BJ (cell line): ENCODE results near the gene TRAF7. TPM values are rescaled to one million over a fixed set of nuclear protein-coding genes. Genes with fewer than 3 reads are reported as not detected.
"Not testable (repeated sequence)": the region's sequence is repeated elsewhere in the genome, so short reads cannot be mapped to it uniquely, and the experiment has no call there.

Experiments used
- CTCF ChIA-PET: fragments of 350-600 bp; formaldehyde crosslinking; extraction: SDS; loops from one replicate; lab custom pipeline; 2021; ENCODE audit warnings: antibody characterized with exemption, inconsistent platforms; lab: Yijun Ruan, JAX
- POLR2A ChIA-PET: fragments of 300-600 bp; sonication (Branson Sonifier 250); formaldehyde crosslinking; extraction: SDS; loops from one replicate; lab custom pipeline; 2021; ENCODE audit warnings: antibody characterized with exemption; lab: Charles Lee
- DNase-seq: peaks from one replicate; pipeline ENCODE4 v3.0.0-alpha.2; 2011; ENCODE audit warnings: low read depth
- H3K27me3 ChIP-seq: 2 replicates; pipeline ENCODE4 v1.6.0; 2011; ENCODE audit warnings: low read length; ENCODE audit not compliant: control insufficient read depth, insufficient read depth
- H3K36me3 ChIP-seq: 2 replicates; pipeline ENCODE4 v1.5.1; 2011; ENCODE audit warnings: low read length; ENCODE audit not compliant: control insufficient read depth, insufficient read depth
- H3K4me3 ChIP-seq: 2 replicates; pipeline ENCODE4 v1.5.1; 2011; ENCODE audit warnings: low read depth, mild to moderate bottlenecking, control low read depth, low read length
- CTCF ChIP-seq: IDR thresholded peaks from 2 replicates; pipeline ENCODE4 v1.5.1; 2011; ENCODE audit warnings: low read depth, mild to moderate bottlenecking, control low read depth, inconsistent platforms, low read length, moderate library complexity; ENCODE audit not compliant: insufficient read depth
- polyA minus RNA-seq: library from RNA; depleted of rRNA, polyadenylated mRNA; stranded (reverse); fragments of >200 nt; gene quantifications from 2 replicates; pipeline ENCODE4 v1.2.3, GENCODE V29; 2011; rRNA and poly(A)+ RNA removed
- polyA plus RNA-seq: library from polyadenylated mRNA; depleted of rRNA; stranded (reverse); fragments of >200 nt; gene quantifications from 2 replicates; pipeline ENCODE4 v1.2.3, GENCODE V29; 2011; rRNA removed

Gene TRAF7
- polyA plus RNA-seq: 37.0 and 68.1 TPM in 2 replicates
- polyA minus RNA-seq: 58.9 and 76.8 TPM in 2 replicates

GRCh38 chr16:2155091-2155950 lies at the start of gene TRAF7:
TSS of gene TRAF7 (plus strand) at chr16:2155782. CDS start at chr16:2163921, 8,139 bp downstream.
- H3K27me3 ChIP-seq: no peaks in the 10 kb centered on the region
- H3K36me3 ChIP-seq: peaks cover 20% of the 10 kb centered on the region
- ChIA-PET CTCF (interaction anchor here (0.8 to 1.4 kb wide), 4 partner anchors 8 to 133 kb away, joined by 3 to 5 read pairs (median 4); no protein-coding TSS in a partner anchor), POLR2A (interaction anchor here (0.5 to 1.8 kb wide), 15 partner anchors 19 to 735 kb away, joined by 3 to 22 read pairs (median 6); partner anchors contain the start of genes NTHL1, PGP, PKD1 and RPS2)
- TF ChIP-seq CTCF: no peak
- peak within 1 kb of the TSS; percentile 87 for H3K4me3 ChIP-seq
- DNase-seq: peak; percentile 100

- POLR2A ChIA-PET, DNase-seq, CTCF ChIA-PET, H3K27me3 ChIP-seq, H3K4me3 ChIP-seq: not testable (repeated sequence)
- peaks cover 22% of the 10 kb centered on the region for H3K36me3 ChIP-seq
These were observed 49.4 kb upstream of the TRAF7 start for GRCh38 chr16:2106211-2106610.

GRCh38 chr16:2107121-2107790 lies 48.3 kb upstream of the TRAF7 start:
- H3K27me3 ChIP-seq, H3K4me3 ChIP-seq, POLR2A ChIA-PET, DNase-seq, CTCF ChIA-PET: not testable (repeated sequence)
- H3K36me3 ChIP-seq: peaks cover 21% of the 10 kb centered on the region

DNA sequence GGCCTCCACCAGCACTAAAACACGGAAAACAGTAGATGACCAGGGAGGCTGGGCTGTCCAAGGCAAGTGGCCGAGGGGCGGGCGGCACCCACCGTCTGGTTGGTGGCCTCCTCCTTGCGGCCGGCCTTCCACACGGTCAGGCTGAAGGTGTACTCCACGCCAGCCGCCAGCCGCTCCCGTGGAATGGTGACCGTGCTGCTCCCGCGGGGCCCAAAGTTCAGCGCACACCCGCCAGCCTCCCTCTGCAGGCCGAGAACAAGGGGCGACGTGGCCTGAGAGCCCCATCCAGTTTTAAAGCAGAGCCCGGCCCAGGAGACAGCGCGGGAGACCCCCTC lies 47.8 kb upstream of the TRAF7 start:
- peaks cover 18% of the 10 kb centered on the region for H3K36me3 ChIP-seq
- H3K4me3 ChIP-seq, DNase-seq, H3K27me3 ChIP-seq, POLR2A ChIA-PET, CTCF ChIA-PET: not testable (repeated sequence)

DNA sequence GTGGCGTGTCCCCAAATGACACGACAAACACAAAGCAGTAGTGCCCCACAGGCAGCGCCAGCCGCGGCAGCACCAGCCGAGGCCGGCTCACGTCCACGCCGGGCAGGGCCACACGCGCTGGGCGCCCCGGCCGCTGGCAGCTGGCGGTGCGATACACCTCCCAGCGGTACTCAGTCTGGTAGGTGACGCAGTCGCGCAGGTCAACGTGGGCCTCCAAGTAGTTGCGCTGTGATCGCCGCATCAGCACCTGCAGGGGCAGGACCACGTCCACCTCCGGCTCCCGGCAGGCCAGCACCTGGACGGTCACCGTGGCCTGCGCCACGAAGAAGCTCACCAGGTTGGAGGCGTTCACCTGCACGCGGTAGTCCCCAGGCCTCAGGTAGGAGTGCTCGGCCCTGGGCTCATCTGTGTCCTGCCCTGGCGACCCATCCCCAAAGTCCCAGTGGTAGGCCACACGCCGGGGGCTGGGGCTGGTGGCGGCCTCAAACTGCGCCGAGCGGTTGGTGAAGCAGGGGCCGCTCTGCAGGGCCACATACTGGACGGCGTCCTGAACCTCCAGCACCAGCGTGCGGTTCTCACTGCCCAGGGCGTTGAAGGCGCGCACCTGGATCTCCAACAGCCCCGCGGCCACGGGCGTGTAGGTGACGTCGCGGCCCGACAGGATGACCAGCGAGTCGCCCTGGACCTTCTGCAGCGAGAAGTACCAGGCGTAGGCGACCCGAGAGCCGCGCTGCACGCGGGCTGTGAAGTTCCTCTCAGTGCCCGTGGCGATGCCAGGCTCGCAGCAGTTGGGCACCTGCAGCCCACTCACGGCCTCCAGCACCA lies 46.9 kb upstream of the TRAF7 start:
- POLR2A ChIA-PET, CTCF ChIA-PET, DNase-seq, H3K4me3 ChIP-seq, H3K27me3 ChIP-seq: not testable (repeated sequence)
- peaks cover 18% of the 10 kb centered on the region for H3K36me3 ChIP-seq

GRCh38 chr16:2109271-2109580 lies 46.4 kb upstream of the TRAF7 start:
- H3K27me3 ChIP-seq, POLR2A ChIA-PET, H3K4me3 ChIP-seq, DNase-seq, CTCF ChIA-PET: not testable (repeated sequence)
- peaks cover 21% of the 10 kb centered on the region for H3K36me3 ChIP-seq

GRCh38 chr16:2109872-2110271 lies 45.7 kb upstream of the TRAF7 start:
- H3K27me3 ChIP-seq, POLR2A ChIA-PET, DNase-seq, H3K4me3 ChIP-seq, CTCF ChIA-PET: not testable (repeated sequence)
- H3K36me3 ChIP-seq: peaks cover 22% of the 10 kb centered on the region

DNA sequence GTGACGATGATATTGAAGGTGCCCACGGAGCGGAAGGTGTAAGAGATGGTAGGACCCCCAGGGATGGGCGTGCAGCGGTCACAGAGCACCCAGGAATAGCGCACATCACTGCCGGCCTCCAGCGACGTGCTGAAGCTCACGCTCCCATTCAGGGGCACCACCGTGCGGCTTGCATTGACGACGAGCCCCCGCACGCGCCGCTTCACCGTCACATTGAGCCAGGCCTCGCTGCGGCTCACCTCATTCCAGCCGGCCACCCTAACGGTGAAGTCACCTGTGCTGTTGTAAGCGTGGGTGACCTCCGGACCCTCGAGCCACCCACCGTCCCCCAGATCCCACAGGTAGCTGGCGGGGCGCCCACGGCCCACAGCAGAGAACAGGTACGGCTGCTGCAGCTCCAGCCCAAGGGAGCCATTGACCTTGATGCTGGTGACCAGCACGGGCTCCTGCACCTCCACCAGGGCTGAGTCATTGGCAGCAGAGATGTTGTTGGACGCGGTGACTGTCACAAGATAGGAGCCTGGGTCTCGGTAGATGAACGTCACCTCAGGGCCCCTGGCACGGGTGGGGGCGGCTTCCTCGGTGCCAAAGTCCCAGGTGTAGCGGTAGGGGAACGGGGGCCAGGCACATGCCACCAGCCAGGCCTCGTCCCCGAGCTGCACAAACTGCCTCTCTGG lies 45.1 kb upstream of the TRAF7 start:
- CTCF ChIA-PET, DNase-seq, H3K27me3 ChIP-seq, H3K4me3 ChIP-seq, POLR2A ChIA-PET: not testable (repeated sequence)
- H3K36me3 ChIP-seq: peaks cover 23% of the 10 kb centered on the region

- H3K36me3 ChIP-seq: peaks cover 22% of the 10 kb centered on the region
- POLR2A ChIA-PET, H3K27me3 ChIP-seq, H3K4me3 ChIP-seq, CTCF ChIA-PET, DNase-seq: not testable (repeated sequence)
These were observed 44.6 kb upstream of the TRAF7 start for GRCh38 chr16:2111009-2111353.

DNA sequence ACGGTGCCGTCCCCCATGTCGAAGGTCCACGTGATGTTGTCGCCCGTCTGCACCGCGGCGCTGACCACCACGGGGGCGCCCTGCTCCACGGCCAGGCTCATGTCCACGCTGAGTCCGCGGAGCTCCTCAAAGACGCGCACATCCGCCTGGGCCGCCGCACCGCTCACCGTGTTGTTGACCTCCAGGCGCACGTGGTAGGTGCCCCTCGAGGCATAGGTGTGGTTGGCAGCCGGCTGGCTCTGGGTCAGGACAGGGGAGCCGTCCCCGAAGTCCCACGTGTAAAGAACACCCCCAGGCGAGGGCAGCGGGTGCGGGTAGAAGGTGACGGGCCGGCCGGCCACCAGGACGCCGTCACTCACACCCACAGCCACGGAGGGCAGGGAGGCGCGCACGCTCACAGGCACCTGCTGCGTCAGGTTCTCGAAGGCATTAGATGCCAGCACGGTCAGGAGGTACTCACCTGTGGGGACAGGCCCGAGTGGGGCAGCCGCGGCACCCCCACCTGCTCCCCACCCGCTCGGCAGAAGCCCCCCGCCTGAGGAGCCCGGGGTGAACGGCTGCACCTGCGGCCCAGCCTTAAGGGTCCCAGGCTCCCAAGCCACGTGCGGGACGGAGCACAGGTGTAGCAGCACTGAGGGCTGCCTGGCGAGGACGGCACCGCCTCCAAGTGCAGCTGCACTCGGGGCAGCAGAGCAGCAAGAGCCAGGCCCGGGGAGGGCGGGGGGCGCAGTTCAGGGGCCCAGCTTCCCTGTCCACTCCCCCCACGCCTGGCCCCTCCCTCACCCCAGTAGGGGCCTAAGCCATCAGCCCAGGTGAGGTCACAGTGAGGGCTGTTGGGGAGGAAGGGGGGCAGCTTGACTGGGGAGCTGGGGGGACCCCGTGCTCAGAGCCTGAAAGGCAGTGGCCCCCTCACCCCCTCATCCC lies 43.9 kb upstream of the TRAF7 start:
- H3K4me3 ChIP-seq, CTCF ChIA-PET, H3K27me3 ChIP-seq, DNase-seq, POLR2A ChIA-PET: not testable (repeated sequence)
- peaks cover 22% of the 10 kb centered on the region for H3K36me3 ChIP-seq
